Adrenal gland (tissue), 12 donors: ENCODE results near the gene PRELID2. TPM values are rescaled to one million over a fixed set of nuclear protein-coding genes. Genes with fewer than 3 reads are reported as not detected.
"Not testable (repeated sequence)": the region's sequence is repeated elsewhere in the genome, so short reads cannot be mapped to it uniquely, and the experiment has no call there.

Experiments used
- DNase-seq, 7 donors: peaks; one replicate each; pipeline ENCODE4 v3.0.0-alpha.2; 2019 to 2020
- H3K27ac ChIP-seq, 5 donors: fragments of 200-600 bp; sonication (generic) in 4 of 5; 1 replicate in 3 of 5; 2 replicates in 2 of 5; pipeline versions ENCODE4 v1.5.1 to v1.8.0; 2016 to 2020; ENCODE audit warnings: mild to moderate bottlenecking in 1 of 5
- H3K27me3 ChIP-seq: fragments of 200-600 bp; 2 replicates; pipeline ENCODE4 v1.8.0; 2021
- H3K36me3 ChIP-seq, 2 donors: fragments of 200-600 bp; replicated peaks in 1 of 2; 1 replicate in 1 of 2; 2 replicates in 1 of 2; pipeline versions ENCODE4 v1.5.1 to v1.8.0; 2018 to 2022
- H3K4me1 ChIP-seq, 2 donors: fragments of 200-600 bp; replicated peaks in 1 of 2; 1 replicate in 1 of 2; 2 replicates in 1 of 2; pipeline versions ENCODE4 v1.5.1 to v1.8.0; 2018 to 2021
- H3K4me3 ChIP-seq, 4 donors: fragments of 200-600 bp; sonication (generic) in 3 of 4; one replicate each; pipeline ENCODE4 v1.5.1; 2016 to 2018
- H3K9me3 ChIP-seq, 3 donors: fragments of 200-600 bp; sonication (generic) in 1 of 3; replicated peaks in 1 of 3; 1 replicate in 2 of 3; 2 replicates in 1 of 3; pipeline versions ENCODE4 v1.5.1 to v1.8.0; 2016 to 2021
- POLR2A ChIP-seq, 2 donors: fragments of 450-650 bp; IDR thresholded peaks; one replicate each; pipeline ENCODE4 v1.6.1; 2017; ENCODE audit warnings: antibody characterized with exemption in 2 of 2, mild to moderate bottlenecking in 2 of 2, moderate library complexity in 1 of 2
- WGBS, 4 donors: extraction: QIAGEN DNeasy Blood & Tissue Kit in 2 of 4; methylation state at CpG; one replicate each; pipeline versions ENCODE4 v1.1.5 to v1.1.7; 2013 to 2017; 5-methylcytosine and 5-hydroxymethylcytosine counted together
- intact Hi-C, 2 donors: fragments of 100-400 bp; cut with DNase I; formaldehyde crosslinking; loops; one replicate each; pipeline versions ENCODE4 v1.14.1 to v1.15.0; 2022 to 2023
- polyA plus RNA-seq, 3 donors: library from polyadenylated mRNA; stranded (reverse); fragments of 200-250 nt in 2 of 3; fragments of 350-450 nt in 1 of 3; fragmentation: Illumina TruSeq in 1 of 3; extraction: RNeasy Lipid Tissue Mini Kit (QIAGEN cat#74804) in 1 of 3; gene quantifications; one replicate each; pipeline ENCODE4 v1.2.3, GENCODE V29; 2013 to 2014
- total RNA-seq, 9 donors: library from RNA; depleted of rRNA in 4 of 9; stranded (reverse); fragments of >200 nt in 4 of 9; fragments of 120-200 nt in 1 of 9; fragmentation: NEBNext Ultra II Directional in 1 of 9; extraction: Animal tissue kit (Norgen Biotek cat#: 25700) in 1 of 9; gene quantifications; one replicate each; pipeline versions ENCODE4 v1.1.0 to v1.2.4, GENCODE V29; 2013 to 2023
- TF ChIP-seq, protein P1 (sequence below), 6 experiments: fragments of 450-650 bp in 4 of 6; fragments of 200-600 bp in 2 of 6; sonication (generic) in 1 of 6; IDR thresholded peaks; 1 replicate in 5 of 6; 2 replicates in 1 of 6; pipeline versions ENCODE4 v1.5.1 to v1.8.0; 2016 to 2021; ENCODE audit warnings: antibody characterized with exemption in 6 of 6, mild to moderate bottlenecking in 2 of 6, moderate library complexity in 1 of 6
- donor health status: healthy with polysubstance abuse.
- donor health status: Bipolar disorder and iron deficiency.
- donor health status: DM: yes; HTN: yes; CAD: no.
- donor health status: DM: no; HTN: no; CAD: no.
- donor health status: DM: no; HTN: no; CAD: no.
- donor health status: DM: yes; HTN: yes; CAD: no.

The PRELID2 gene
- total and polyA plus RNA-seq, 12 donors: 2.5 to 42.2 (median 5.0) TPM

DNA sequence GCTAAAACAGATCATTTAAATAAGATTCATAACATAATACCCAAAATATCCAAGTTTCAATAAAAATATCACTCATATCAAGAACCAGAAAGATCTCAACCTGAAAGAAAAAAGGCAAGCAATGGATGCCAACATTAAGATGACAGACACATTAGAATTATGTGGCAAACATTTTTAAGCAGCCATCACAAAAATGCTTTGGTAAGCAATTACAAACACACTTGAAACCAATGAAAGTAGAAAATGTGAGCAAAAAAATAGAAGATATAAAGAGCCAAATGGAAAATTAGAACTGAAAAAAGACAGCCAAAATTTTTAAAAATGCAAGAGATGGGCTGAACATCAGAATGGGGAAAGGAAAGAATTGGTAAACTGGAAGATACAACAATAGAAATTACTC lies 96.9 kb downstream of the PRELID2 start:
- Histone ChIP-seq H3K9me3 (no peaks in the 10 kb centered on the region), H3K4me1 (no peaks in the 10 kb centered on the region), H3K4me3 (no peak overlapping the region), H3K27me3 (no peaks in the 10 kb centered on the region), H3K36me3 (no peaks in the 10 kb centered on the region), H3K27ac (no peak overlapping the region)
- TF ChIP-seq, protein P1, sequence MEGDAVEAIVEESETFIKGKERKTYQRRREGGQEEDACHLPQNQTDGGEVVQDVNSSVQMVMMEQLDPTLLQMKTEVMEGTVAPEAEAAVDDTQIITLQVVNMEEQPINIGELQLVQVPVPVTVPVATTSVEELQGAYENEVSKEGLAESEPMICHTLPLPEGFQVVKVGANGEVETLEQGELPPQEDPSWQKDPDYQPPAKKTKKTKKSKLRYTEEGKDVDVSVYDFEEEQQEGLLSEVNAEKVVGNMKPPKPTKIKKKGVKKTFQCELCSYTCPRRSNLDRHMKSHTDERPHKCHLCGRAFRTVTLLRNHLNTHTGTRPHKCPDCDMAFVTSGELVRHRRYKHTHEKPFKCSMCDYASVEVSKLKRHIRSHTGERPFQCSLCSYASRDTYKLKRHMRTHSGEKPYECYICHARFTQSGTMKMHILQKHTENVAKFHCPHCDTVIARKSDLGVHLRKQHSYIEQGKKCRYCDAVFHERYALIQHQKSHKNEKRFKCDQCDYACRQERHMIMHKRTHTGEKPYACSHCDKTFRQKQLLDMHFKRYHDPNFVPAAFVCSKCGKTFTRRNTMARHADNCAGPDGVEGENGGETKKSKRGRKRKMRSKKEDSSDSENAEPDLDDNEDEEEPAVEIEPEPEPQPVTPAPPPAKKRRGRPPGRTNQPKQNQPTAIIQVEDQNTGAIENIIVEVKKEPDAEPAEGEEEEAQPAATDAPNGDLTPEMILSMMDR (IDR thresholded peaks at IDR 0.05): no peak
- no peak for TF ChIP-seq POLR2A (IDR thresholded peaks at IDR 0.05)
- no peak for DNase-seq
- intact Hi-C loops: no loop called here

DNA sequence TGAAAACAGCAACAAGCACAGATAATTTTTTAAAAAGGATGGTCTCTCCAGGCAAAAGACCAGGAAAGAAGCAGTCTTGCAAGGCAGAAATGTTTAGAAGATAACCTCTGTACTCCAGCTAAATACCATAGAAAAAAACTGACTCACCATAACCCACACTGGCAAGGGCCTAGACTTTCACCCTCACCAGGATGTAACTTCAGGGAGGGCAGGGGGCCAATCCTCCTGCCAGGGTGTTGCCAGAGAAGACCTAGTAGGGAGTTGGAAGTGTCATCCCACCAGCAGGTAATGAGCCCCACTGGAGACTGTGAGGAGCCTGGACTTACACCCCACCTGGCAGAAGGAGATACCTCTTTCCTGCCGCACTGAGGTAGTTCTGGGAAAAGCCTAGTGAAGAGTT lies 97.6 kb downstream of the PRELID2 start:
- WGBS, 4 donors: 80 to 100% (median 91%) methylated on average over 1 of the region's 1 CpG
- H3K4me1 ChIP-seq: no peaks in the 10 kb centered on the region
- TF ChIP-seq, protein P1 (IDR thresholded peaks at IDR 0.05): no peak
- intact Hi-C loops: no loop called here
- H3K4me3 ChIP-seq: no peak overlapping the region
- H3K9me3 ChIP-seq: no peaks in the 10 kb centered on the region
- no peak for DNase-seq
- H3K36me3 ChIP-seq: no peaks in the 10 kb centered on the region
- no peaks in the 10 kb centered on the region for H3K27me3 ChIP-seq
- H3K27ac ChIP-seq: no peak overlapping the region

DNA sequence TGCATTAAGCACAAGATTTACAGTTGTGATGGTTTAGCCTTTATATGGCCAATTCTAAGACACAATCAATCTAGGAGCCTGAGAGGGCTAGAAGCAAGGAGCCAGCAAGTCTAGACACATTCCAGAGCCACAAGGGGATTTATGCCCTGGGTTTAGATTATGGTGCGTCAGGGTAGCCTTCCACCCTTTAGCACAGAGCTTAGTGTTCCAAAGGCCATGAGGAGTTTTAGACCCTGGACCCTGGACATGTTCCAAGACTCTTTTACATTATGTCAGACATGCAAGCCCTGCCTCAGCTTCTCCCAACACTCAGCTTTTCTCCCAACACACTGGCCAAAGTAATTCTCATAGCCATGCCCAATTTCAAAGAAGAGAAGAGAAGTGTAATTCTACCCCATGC lies 105.2 kb downstream of the PRELID2 start:
- H3K4me1 ChIP-seq, intact Hi-C loops, H3K27ac ChIP-seq, DNase-seq, H3K36me3 ChIP-seq, H3K4me3 ChIP-seq, H3K27me3 ChIP-seq: not testable (repeated sequence)
- H3K9me3 ChIP-seq: peaks cover 0 to 11% (median 0%) of the 10 kb centered on the region in 3 donors
- WGBS, 4 donors: 56 to 97% (median 76%) methylated on average over 1 of the region's 1 CpG

DNA sequence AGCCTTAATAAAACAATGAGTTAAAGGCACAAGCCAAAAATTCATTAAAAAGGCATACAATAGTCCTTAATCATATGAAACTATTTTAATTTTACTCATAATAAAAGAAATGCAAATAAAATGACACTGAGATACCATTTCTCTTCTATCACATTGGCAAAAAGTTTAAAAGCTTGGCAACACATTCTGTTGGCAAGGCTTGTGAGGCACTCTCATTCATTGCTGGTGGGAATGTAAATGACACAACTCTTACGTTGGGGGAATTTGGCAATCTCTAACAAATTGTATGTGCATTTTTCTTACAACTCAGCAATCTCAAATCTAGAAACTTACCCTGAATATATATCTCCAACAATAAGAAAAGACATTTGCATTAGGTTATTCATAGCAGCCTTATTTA lies 111.6 kb downstream of the PRELID2 start:
- H3K4me3 ChIP-seq: no peak overlapping the region
- WGBS, 4 donors: 13 to 55% (median 34%) methylated on average over 1 of the region's 1 CpG
- H3K4me1 ChIP-seq: no peaks in the 10 kb centered on the region
- no peaks in the 10 kb centered on the region for H3K36me3 ChIP-seq
- no peak overlapping the region for H3K27ac ChIP-seq
- DNase-seq: no peak
- TF ChIP-seq POLR2A (IDR thresholded peaks at IDR 0.05): no peak
- TF ChIP-seq, protein P1 (IDR thresholded peaks at IDR 0.05): no peak
- no peaks in the 10 kb centered on the region for H3K27me3 ChIP-seq
- peaks cover 0 to 11% (median 0%) of the 10 kb centered on the region in 3 donors for H3K9me3 ChIP-seq
- intact Hi-C loops: no loop called here

DNA sequence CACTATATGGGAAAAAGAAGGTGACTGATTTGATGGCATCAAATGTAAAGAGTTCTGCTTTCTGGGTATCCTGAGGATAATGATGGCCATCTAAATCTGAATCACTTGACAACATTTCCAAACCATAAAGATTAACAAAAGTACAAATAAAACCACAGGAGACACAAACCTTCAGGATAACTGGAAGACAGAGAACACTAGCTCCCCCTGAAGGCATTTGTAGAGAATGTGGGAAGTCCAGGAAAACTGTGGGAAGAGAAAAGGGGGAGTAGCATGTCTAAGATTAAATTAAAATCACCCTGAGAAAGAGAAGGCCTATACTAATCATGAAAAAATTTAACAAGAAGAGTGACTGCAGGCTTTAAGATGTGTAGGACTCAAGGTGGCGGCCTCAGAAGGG lies 116.2 kb downstream of the PRELID2 start:
- no peaks in the 10 kb centered on the region for H3K4me1 ChIP-seq
- no peaks in the 10 kb centered on the region for H3K36me3 ChIP-seq
- TF ChIP-seq, protein P1 (IDR thresholded peaks at IDR 0.05): no peak
- TF ChIP-seq POLR2A (IDR thresholded peaks at IDR 0.05): no peak
- intact Hi-C loops: no loop called here
- DNase-seq: no peak
- no peaks in the 10 kb centered on the region for H3K9me3 ChIP-seq
- H3K27me3 ChIP-seq: no peaks in the 10 kb centered on the region
- no peak overlapping the region for H3K27ac ChIP-seq
- 85 to 97% (median 90%) methylated on average over 1 of the region's 1 CpG for WGBS, 4 donors
- no peak overlapping the region for H3K4me3 ChIP-seq
